ENCODE results near the gene MMP12. TPM values are rescaled to one million over a fixed set of nuclear protein-coding genes. Genes with fewer than 3 reads are reported as not detected.
"Not testable (repeated sequence)": the region's sequence is repeated elsewhere in the genome, so short reads cannot be mapped to it uniquely, and the experiment has no call there.

The MMP12 gene
- polyA plus RNA-seq, 2 of the 4 experiments (the other 2 are of a cell fraction): not detected

DNA sequence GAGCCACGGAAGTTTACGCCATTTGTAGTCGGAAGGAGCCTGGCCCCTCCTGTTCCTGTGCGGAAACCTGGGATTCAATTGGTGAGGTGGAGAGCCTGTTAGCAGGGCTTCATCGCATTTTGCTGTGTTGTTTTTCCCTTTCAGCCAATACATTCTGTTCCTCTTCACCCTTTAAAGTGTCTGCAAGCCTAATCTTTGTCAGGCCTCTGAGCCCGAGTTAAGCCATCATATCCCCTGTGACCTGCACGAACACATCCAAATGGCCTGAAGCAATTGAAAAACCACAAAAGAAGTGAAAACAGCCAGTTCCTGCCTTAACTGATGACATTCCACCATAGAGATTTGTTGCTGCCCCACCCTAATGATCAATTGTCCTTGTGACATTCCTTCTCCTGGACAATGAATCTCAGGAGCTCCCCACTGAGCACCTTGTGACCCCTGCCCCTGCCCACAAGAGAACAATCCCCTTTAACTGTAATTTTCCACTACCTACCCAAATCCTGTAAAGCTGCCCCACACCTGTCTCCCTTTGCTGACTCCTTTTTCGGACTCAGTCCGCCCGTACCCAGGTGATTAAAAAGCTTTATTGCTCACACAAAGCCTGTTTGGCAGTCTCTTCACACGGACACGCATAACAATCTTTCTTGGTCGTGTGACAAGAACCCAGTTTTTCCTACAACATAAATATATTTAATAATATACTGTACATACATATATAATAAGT, 37.1 kb upstream of the MMP12 start (continued):
- TF ChIP-seq, protein P1, sequence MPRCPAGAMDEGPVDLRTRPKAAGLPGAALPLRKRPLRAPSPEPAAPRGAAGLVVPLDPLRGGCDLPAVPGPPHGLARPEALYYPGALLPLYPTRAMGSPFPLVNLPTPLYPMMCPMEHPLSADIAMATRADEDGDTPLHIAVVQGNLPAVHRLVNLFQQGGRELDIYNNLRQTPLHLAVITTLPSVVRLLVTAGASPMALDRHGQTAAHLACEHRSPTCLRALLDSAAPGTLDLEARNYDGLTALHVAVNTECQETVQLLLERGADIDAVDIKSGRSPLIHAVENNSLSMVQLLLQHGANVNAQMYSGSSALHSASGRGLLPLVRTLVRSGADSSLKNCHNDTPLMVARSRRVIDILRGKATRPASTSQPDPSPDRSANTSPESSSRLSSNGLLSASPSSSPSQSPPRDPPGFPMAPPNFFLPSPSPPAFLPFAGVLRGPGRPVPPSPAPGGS (IDR thresholded peaks at IDR 0.05): no peak
- no peak for TF ChIP-seq HOXB13 (CRISPR knock-in tag; IDR thresholded peaks at IDR 0.05; ENCODE audit: low read depth)

GRCh38 chr11:102905848-102906247, 31.1 kb upstream of the MMP12 start:
- H3K4me2 ChIP-seq; H3K4me3 ChIP-seq; FAIRE-seq; POLR2A ChIA-PET; H3K4me1 ChIP-seq; DNase-seq (ENCODE audit: low read depth in 1 of 2, low spot score in 1 of 2); ATAC-seq; H3K27ac ChIP-seq; H3K9me3 ChIP-seq: not testable (repeated sequence)
- WGBS (ENCODE audit: missing lambda C conversion rate): 63% methylated on average over 5 of the region's 5 CpGs
- CTCF ChIA-PET: interaction anchor here (1.0 kb wide), 1 partner anchor 9 kb away, joined by 6 read pairs; no protein-coding TSS in a partner anchor

DNA sequence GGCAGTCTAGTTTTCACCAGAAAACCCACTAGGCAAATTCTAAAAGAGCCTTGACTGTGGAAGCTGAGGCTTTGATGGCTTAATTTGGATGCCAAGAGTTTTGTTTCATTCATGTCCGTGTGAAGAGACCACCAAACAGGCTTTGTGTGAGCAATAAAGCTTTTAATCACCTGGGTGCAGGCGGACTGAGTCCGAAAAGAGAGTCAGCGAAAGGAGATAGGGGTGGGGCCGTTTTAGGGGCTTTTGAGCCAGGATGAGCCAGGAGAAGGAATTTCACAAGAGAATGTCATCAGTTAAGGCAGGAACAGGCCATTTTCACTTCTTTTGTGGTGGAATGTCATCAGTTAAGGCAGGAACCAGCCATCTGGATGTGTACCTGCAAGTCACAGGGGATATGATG, 29.1 kb upstream of the MMP12 start:
- DNase-seq (ENCODE audit: low read depth in 1 of 2, low spot score in 1 of 2); H3K4me1 ChIP-seq; H3K4me2 ChIP-seq; ATAC-seq; H3K9me3 ChIP-seq; FAIRE-seq; POLR2A ChIA-PET; H3K27ac ChIP-seq; CTCF ChIA-PET; H3K4me3 ChIP-seq: not testable (repeated sequence)
- 71% methylated on average over 5 of the region's 5 CpGs for WGBS (ENCODE audit: missing lambda C conversion rate)

- ChIA-PET CTCF (no interaction called here), POLR2A (no interaction called here)
- H3K4me3 ChIP-seq: no peak overlapping the region
- FAIRE-seq (no peak), ATAC-seq (no peak), DNase-seq (ENCODE audit: low read depth in 1 of 2, low spot score in 1 of 2) (no peak)
- no peak overlapping the region for H3K27ac ChIP-seq
- 50% methylated on average over 2 of the region's 2 CpGs for WGBS (ENCODE audit: missing lambda C conversion rate)
- no peaks in the 10 kb centered on the region for H3K4me1 ChIP-seq
- no peak overlapping the region for H3K4me2 ChIP-seq
- H3K9me3 ChIP-seq: no peaks in the 10 kb centered on the region
- TF ChIP-seq EHF (CRISPR knock-in tag; IDR thresholded peaks at IDR 0.05): no peak
- TF ChIP-seq JUNB (IDR thresholded peaks at IDR 0.05): no peak
- TF ChIP-seq EHMT2 (IDR thresholded peaks at IDR 0.05; ENCODE audit: low read depth): no peak
- TF ChIP-seq, protein P2, sequence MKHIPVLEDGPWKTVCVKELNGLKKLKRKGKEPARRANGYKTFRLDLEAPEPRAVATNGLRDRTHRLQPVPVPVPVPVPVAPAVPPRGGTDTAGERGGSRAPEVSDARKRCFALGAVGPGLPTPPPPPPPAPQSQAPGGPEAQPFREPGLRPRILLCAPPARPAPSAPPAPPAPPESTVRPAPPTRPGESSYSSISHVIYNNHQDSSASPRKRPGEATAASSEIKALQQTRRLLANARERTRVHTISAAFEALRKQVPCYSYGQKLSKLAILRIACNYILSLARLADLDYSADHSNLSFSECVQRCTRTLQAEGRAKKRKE (CRISPR knock-in tag; IDR thresholded peaks at IDR 0.05; ENCODE audit: low read depth): no peak
- no peak for TF ChIP-seq KDM1A (IDR thresholded peaks at IDR 0.05; ENCODE audit: low read depth)
Measured at GRCh38 chr11:102900346-102900745, 25.6 kb upstream of the MMP12 start.

- ChIA-PET CTCF (no interaction called here), POLR2A (no interaction called here)
- Histone ChIP-seq H3K4me2 (no peak overlapping the region), H3K4me1 (no peaks in the 10 kb centered on the region), H3K27ac (no peak overlapping the region), H3K9me3 (no peaks in the 10 kb centered on the region; the same call in 2 of the 3 replicates), H3K4me3 (no peak overlapping the region)
- ATAC-seq (no peak), FAIRE-seq (no peak), DNase-seq (ENCODE audit: low read depth in 1 of 2, low spot score in 1 of 2) (no peak)
- 88% methylated on average over 1 of the region's 1 CpG for WGBS (ENCODE audit: missing lambda C conversion rate)
- TF ChIP-seq CTCF (IDR thresholded peaks at IDR 0.05) (no peak), CHD4 (IDR thresholded peaks at IDR 0.05; ENCODE audit: borderline replicate concordance) (no peak), MAZ (IDR thresholded peaks at IDR 0.05; ENCODE audit: borderline replicate concordance, low read depth, low read length) (no peak), RAD21 (conservative IDR thresholded peaks at IDR 0.05 in 1 of 2, IDR thresholded peaks at IDR 0.05 in 1 of 2) (no peak), E2F6 (IDR thresholded peaks at IDR 0.05; ENCODE audit: borderline replicate concordance, low read depth) (no peak), CHD2 (IDR thresholded peaks at IDR 0.05; ENCODE audit: low read length, partially characterized antibody) (no peak), CBX2 (IDR thresholded peaks at IDR 0.05; ENCODE audit: borderline replicate concordance, low read depth) (no peak), HEYL (CRISPR knock-in tag; IDR thresholded peaks at IDR 0.05) (no peak), RFX5 (IDR thresholded peaks at IDR 0.05) (no peak)
- TF ChIP-seq, protein P3, sequence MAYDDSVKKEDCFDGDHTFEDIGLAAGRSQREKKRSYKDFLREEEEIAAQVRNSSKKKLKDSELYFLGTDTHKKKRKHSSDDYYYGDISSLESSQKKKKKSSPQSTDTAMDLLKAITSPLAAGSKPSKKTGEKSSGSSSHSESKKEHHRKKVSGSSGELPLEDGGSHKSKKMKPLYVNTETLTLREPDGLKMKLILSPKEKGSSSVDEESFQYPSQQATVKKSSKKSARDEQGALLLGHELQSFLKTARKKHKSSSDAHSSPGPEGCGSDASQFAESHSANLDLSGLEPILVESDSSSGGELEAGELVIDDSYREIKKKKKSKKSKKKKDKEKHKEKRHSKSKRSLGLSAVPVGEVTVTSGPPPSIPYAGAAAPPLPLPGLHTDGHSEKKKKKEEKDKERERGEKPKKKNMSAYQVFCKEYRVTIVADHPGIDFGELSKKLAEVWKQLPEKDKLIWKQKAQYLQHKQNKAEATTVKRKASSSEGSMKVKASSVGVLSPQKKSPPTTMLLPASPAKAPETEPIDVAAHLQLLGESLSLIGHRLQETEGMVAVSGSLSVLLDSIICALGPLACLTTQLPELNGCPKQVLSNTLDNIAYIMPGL (CRISPR knock-in tag; IDR thresholded peaks at IDR 0.05; ENCODE audit: borderline replicate concordance): no peak
- TF ChIP-seq, protein P4, sequence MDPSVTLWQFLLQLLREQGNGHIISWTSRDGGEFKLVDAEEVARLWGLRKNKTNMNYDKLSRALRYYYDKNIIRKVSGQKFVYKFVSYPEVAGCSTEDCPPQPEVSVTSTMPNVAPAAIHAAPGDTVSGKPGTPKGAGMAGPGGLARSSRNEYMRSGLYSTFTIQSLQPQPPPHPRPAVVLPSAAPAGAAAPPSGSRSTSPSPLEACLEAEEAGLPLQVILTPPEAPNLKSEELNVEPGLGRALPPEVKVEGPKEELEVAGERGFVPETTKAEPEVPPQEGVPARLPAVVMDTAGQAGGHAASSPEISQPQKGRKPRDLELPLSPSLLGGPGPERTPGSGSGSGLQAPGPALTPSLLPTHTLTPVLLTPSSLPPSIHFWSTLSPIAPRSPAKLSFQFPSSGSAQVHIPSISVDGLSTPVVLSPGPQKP (IDR thresholded peaks at IDR 0.05; ENCODE audit: low read depth, low read length): no peak
Measured at GRCh38 chr11:102891736-102892135, 17.0 kb upstream of the MMP12 start.

Measured in A549 (cell line).